ENCODE data around the gene CDK11B.

The CDK11B gene

GRCh38 chr1:1614204-1614953 lies 44.4 kb downstream of the CDK11B start:
- peak; percentile 56 to 69 for DNase-seq

GRCh38 chr1:1613509-1614082 lies 45.2 kb downstream of the CDK11B start:
- DNase-seq, result no peak

GRCh38 chr1:1612104-1612400 lies 46.8 kb downstream of the CDK11B start:
- no peak for DNase-seq

- DNase-seq, result no peak
Measured at GRCh38 chr1:1610796-1611195, 48.0 kb downstream of the CDK11B start.

- DNase-seq, result no peak
Measured at GRCh38 chr1:1609822-1610485, 48.9 kb downstream of the CDK11B start.

- DNase-seq, result no peak
Measured at GRCh38 chr1:1606232-1606631, 52.6 kb downstream of the CDK11B start.

GRCh38 chr1:1605724-1606123 lies 53.1 kb downstream of the CDK11B start:
- DNase-seq, result no peak

GRCh38 chr1:1605034-1605591 lies 53.7 kb downstream of the CDK11B start:
- DNase-seq, result no peak

GRCh38 chr1:1604374-1605033 lies 54.3 kb downstream of the CDK11B start:
- DNase-seq, result no peak

- DNase-seq, result no peak
Measured at GRCh38 chr1:1603671-1604373, 55.0 kb downstream of the CDK11B start.

- no peak for DNase-seq
Measured at GRCh38 chr1:1602968-1603506, 55.8 kb downstream of the CDK11B start.

- DNase-seq, result no peak
Measured at GRCh38 chr1:1602304-1602967, 56.4 kb downstream of the CDK11B start.

- DNase-seq, result no peak
Measured at GRCh38 chr1:1601564-1602303, 57.1 kb downstream of the CDK11B start.

GRCh38 chr1:1600861-1601563 lies 57.8 kb downstream of the CDK11B start:
- no peak for DNase-seq

- peak in 1 of 2 donors; percentile 27 for DNase-seq
Measured at GRCh38 chr1:1599935-1600860, 58.6 kb downstream of the CDK11B start, which contains the start of gene FNDC10. TSS of gene FNDC10 (minus strand) at chr1:1600135. CDS start at chr1:1600015, 120 bp downstream.

GRCh38 chr1:1599030-1599934 lies 59.5 kb downstream of the CDK11B start:
- DNase-seq, result peak in 1 of 2 donors; percentile 51

GRCh38 chr1:1598720-1599029 lies 60.1 kb downstream of the CDK11B start:
- DNase-seq, result no peak

GRCh38 chr1:1598051-1598719 lies 60.6 kb downstream of the CDK11B start:
- no peak for DNase-seq

All from stimulated activated CD4-positive, alpha-beta T cell treated with anti-CD3 and anti-CD28 coated beads, Interleukin-2, amount 100 ng/mL, for 24 hours (primary cell).